Measurements from ENCODE around the gene SDF4. TPM values are rescaled to one million over a fixed set of nuclear protein-coding genes. Genes with fewer than 3 reads are reported as not detected.

SDF4 gene
- total RNA-seq, 4 donors from 2014 or later = 109 to 144 (median 138) TPM

DNA sequence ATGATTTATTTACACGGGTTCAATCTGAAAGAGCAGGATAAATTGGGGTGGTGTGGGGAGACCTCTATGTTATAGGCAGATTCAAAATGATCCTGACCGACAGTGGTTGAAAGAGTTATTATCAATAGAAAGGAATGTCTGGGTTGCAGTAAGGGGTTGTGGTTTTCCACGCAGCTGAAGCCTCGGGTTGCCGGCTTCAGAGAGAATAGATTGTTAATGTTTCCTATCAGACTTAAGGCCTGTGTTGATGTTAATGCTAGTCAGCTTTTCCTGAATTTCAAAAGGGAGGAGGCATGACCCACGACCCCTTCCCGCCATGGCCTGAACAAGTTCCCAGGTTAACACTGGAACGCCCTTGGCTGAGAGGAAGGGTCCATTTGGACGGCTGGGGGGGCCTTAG, 44.0 kb upstream of the SDF4 start:
- no peaks in the 10 kb centered on the region for H3K27me3 ChIP-seq
- no peak overlapping the region for H3K4me3 ChIP-seq (replicated peaks in 1 of 3)
- no peaks in the 10 kb centered on the region for H3K9me3 ChIP-seq
- no peak for DNase-seq
- H3K36me3 ChIP-seq = no peaks in the 10 kb centered on the region
- intact Hi-C loops (cut with DNase I) = loop anchor here (10.0 kb wide), 1 partner anchor 49 kb away; the partner anchor contains the start of genes CPTP and INTS11
- H3K27ac ChIP-seq = no peak overlapping the region
- H3K4me1 ChIP-seq = peaks cover 26 to 27% of the 10 kb centered on the region in 2 donors
- TF ChIP-seq POLR2A (IDR thresholded peaks at IDR 0.05) = no peak
- TF ChIP-seq, protein P1, sequence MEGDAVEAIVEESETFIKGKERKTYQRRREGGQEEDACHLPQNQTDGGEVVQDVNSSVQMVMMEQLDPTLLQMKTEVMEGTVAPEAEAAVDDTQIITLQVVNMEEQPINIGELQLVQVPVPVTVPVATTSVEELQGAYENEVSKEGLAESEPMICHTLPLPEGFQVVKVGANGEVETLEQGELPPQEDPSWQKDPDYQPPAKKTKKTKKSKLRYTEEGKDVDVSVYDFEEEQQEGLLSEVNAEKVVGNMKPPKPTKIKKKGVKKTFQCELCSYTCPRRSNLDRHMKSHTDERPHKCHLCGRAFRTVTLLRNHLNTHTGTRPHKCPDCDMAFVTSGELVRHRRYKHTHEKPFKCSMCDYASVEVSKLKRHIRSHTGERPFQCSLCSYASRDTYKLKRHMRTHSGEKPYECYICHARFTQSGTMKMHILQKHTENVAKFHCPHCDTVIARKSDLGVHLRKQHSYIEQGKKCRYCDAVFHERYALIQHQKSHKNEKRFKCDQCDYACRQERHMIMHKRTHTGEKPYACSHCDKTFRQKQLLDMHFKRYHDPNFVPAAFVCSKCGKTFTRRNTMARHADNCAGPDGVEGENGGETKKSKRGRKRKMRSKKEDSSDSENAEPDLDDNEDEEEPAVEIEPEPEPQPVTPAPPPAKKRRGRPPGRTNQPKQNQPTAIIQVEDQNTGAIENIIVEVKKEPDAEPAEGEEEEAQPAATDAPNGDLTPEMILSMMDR (IDR thresholded peaks at IDR 0.05) = no peak
- WGBS, 2 donors = 83 to 92% methylated on average over 9 of the region's 9 CpGs

DNA sequence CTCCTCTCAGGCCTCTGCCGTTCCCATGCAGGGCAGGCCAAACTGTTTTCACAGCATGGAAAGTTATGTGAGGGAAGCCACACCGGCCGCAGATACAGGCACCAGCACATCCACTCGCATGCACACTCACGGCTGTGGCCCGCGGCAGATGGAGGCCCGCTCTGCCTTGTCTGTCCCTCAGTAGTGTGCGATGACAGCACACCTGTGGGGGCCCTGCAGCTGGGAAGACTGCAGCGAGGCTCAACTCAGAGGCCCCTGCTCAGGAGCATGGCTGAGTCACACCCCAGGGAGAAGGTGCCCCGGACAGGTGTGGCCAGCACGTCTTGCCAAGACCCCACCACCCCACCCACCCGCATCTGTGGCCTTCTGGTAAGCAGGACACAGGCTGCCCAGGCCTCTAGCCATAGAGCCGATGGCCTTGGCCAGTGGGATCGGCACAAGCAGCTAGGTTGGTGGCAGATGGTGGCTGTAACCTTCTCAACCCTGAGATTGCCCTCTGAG, 43.2 kb upstream of the SDF4 start:
- H3K27ac ChIP-seq = no peak overlapping the region
- no peaks in the 10 kb centered on the region for H3K36me3 ChIP-seq
- intact Hi-C loops (cut with DNase I) = loop anchor here (10.0 kb wide), 1 partner anchor 50 kb away; the partner anchor contains the start of genes CPTP and INTS11
- 71 to 88% methylated on average over 3 to 10 of the region's 15 CpGs for WGBS, 2 donors
- TF ChIP-seq, protein P1 (IDR thresholded peaks at IDR 0.05) = no peak
- no peak for TF ChIP-seq POLR2A (IDR thresholded peaks at IDR 0.05)
- peaks cover 29 to 34% of the 10 kb centered on the region in 2 donors for H3K4me1 ChIP-seq
- no peaks in the 10 kb centered on the region for H3K27me3 ChIP-seq
- no peak for DNase-seq
- H3K9me3 ChIP-seq = no peaks in the 10 kb centered on the region
- no peak overlapping the region for H3K4me3 ChIP-seq (replicated peaks in 1 of 3)

DNA sequence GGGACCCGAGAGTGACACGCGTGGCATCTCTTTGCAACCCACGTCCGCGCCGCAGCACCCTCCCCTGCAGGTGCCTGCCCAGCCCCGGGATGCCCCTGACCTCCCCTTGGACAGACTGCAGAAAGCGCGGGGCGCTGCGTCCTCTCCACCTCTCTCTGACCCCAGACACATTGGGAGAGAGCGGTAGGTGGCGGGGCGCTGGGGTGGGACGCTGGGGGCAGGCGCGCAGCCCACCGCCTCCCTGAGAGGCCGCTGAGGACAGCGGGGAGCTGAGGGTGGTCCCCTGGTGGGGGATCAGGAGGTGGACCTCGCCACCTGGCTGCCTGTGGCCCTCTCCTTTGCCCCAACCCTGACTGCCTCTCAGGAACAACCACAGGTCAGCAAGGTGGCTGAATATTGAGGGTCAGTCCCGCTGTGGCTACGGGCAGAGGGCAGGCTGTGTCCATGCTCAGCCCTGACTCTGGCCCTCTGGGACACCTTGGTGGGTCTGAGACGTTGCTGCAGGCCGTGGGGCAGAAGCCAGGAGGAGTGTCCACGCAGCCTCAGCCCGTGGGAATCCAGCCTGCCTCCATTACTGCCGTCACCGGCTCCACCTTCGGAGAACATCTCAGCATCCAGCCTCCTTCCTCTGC, 42.6 kb upstream of the SDF4 start:
- intact Hi-C loops (cut with DNase I) = loop anchor here (10.0 kb wide), 1 partner anchor 50 kb away; the partner anchor contains the start of genes CPTP and INTS11
- Histone ChIP-seq H3K27ac (peak overlapping the region in 2 of 3 donors; percentile 44 to 47), H3K36me3 (no peaks in the 10 kb centered on the region), H3K4me1 (peaks cover 29 to 34% of the 10 kb centered on the region in 2 donors), H3K9me3 (no peaks in the 10 kb centered on the region), H3K27me3 (no peaks in the 10 kb centered on the region), H3K4me3 (replicated peaks in 1 of 3) (peak overlapping the region; percentile 63 to 85 (median 79))
- 25 to 36% methylated on average over 8 to 20 of the region's 31 CpGs for WGBS, 2 donors
- TF ChIP-seq POLR2A (IDR thresholded peaks at IDR 0.05) = no peak
- TF ChIP-seq, protein P1 (IDR thresholded peaks at IDR 0.05) = no peak
- DNase-seq = no peak

DNA sequence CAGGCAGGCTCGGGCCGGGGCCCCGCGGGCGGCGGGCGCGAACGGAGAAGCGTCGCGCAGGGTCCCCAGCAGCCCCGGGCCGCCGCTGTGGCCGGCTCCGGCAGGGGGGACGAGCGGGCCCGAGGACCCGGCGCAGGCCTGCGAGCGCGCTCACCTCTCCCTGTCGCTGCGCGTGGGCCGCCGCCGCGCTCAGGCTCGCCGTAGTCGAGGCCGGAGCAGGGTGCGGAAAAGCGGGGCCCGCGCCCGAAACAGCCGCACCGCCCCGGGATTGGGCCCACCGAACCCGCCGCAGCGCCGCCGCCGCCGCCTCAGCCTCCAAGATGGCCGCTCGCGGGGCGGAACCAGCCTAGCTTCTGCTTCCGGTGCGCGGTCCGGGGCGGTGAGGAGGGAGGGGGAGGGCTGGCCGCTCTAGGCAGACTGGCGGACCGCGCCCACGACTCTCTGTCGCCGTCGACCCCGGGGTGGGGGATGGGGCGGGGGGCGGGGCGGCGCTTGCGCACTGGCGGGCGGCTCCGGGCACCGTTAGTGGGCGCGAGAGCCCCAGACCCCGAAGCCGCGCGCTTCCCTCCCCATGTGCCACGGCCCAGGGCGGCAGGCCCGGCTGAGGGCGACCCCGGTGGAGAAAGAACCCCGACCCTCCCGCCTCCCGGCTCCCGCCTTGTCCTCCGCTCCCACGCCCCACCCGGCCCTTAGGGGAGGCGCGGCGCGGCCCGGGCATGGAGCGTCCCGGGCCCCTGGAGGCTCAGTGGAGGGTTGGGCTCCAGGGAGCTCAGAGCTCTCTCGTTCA, 41.9 kb upstream of the SDF4 start, which contains the start of gene UBE2J2:
Gene UBE2J2 (minus strand): TSS at position 343 of the 787 bp plus-strand sequence. CDS start 5,862 bp downstream, outside the sequence.
- intact Hi-C loops (cut with DNase I) = loop anchor here (10.0 kb wide), 1 partner anchor 51 kb away; the partner anchor contains the start of genes CPTP and INTS11
- 0% methylated on average over 1 to 18 of the region's 105 CpGs for WGBS, 2 donors

More for the DNA sequence above, 41.9 kb upstream of the SDF4 start, which contains the start of gene UBE2J2:
- DNase-seq = peak; percentile 95
- H3K27me3 ChIP-seq = no peaks in the 10 kb centered on the region
- TF ChIP-seq, protein P1 (IDR thresholded peaks at IDR 0.05) = no peak
- TF ChIP-seq POLR2A (IDR thresholded peaks at IDR 0.05) = peak in 1 of 2 donors; percentile 74
- H3K27ac ChIP-seq = peak within 1 kb of the TSS in 2 of 3 donors; percentile 45 to 47
- H3K36me3 ChIP-seq = no peaks in the 10 kb centered on the region
- peaks cover 29 to 34% of the 10 kb centered on the region in 2 donors for H3K4me1 ChIP-seq
- H3K4me3 ChIP-seq (replicated peaks in 1 of 3) = peak within 1 kb of the TSS; percentile 79 to 98 (median 85)
- H3K9me3 ChIP-seq = no peaks in the 10 kb centered on the region
